ENCODE data around the gene ESF1.
"Not testable (repeated sequence)": the region's sequence is repeated elsewhere in the genome, so short reads cannot be mapped to it uniquely, and the experiment has no call there.

ESF1 gene

GRCh38 chr20:13739731-13740649 lies 44.7 kb downstream of the ESF1 start:
- no peak for DNase-seq (ENCODE audit: low spot score)

DNA sequence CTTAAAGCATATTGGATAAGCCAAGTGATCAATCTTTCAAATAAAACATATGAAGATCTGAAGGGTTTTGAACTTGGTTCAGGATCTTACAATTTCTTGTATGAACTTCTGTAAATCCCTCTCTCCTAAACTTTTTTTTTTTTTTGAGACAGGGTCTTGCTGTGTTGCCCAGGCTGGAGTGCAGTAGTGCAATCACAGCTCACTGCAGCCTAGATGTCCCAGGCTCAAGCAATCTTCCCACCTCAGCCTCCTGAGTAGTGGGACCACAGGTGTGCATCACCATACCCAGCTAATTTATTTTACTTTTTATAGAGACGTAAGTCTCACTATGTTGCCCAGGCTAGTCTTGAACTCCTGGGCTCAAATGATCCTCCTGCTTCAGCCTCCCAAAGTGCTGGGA lies 46.5 kb downstream of the ESF1 start:
- DNase-seq (ENCODE audit: low spot score) = not testable (repeated sequence)

DNA sequence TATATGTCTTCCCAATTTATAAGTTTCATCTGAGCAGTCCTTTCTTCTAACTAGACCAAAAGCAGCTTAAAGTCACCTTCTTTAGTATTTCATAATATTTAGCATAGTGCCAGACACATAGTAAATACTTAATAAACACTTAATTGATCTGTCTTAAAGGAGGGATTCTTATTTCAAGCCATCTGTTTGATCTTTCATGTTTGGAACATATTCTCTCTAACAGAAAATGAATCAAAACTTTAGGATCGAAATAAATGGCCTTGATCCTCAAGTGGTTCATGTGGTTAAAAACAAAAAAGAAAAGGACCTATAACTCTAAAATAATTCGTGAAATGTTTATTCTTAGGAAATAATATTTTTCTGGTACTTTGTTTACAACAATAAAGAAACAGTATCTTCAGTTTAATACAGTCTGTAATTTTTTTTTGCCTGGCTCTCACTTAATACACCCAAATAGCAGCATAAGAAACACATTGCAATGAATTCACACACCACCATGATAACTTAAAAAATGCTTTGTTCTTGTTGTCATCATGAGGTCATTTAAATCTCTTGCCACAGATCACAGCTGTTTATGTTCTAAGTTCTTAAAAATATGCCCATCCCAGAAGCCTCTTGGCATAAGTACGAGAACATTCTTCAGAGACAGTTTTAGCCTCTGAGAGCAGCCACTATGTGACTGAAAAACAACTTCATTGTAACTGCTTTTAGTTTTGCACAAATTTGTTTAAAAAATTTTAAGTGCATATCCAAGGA lies 48.1 kb downstream of the ESF1 start:
- DNase-seq (ENCODE audit: low spot score) = no peak

DNA sequence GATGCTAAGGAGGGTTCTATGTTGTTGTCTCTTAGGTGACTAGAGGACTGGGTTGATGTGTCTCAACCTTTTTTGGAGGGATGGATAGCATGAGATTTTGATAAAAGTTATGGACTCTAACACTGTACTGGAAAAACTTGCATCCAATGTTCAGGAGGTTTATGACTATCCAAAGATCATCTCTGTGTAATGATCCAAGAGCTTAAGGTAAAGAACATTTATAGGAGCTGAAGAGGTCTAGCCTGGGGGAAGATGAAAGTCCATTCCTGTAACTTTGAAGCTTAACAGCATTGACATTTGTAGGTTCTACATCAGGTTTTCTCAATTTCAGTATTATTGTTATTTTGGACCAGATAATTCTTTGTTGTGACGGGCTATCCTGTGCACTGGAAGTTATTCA lies 48.9 kb downstream of the ESF1 start:
- no peak for DNase-seq (ENCODE audit: low spot score)

DNA sequence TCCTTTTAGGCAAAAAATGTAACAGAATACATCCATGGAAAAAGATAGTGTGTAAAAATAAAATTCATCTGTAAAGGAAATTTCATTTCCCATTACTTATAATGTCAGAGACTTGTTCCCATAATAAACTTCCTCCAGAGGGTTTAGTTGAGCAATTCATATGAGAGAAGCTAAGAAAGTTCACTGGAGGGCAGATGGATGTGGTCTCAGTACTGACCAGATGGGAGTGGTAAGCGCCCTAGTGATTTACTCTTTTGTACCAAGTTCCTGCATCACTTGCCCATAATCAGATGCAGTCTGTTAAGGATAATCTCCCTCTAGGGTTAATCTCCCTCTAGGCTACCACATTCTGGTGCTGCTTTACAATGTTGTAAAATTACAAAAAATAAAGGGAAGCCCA lies 61.7 kb downstream of the ESF1 start:
- DNase-seq (ENCODE audit: low spot score) = no peak

- no peak for DNase-seq (ENCODE audit: low spot score)
These were observed 66.5 kb downstream of the ESF1 start for GRCh38 chr20:13718171-13718570.

DNA sequence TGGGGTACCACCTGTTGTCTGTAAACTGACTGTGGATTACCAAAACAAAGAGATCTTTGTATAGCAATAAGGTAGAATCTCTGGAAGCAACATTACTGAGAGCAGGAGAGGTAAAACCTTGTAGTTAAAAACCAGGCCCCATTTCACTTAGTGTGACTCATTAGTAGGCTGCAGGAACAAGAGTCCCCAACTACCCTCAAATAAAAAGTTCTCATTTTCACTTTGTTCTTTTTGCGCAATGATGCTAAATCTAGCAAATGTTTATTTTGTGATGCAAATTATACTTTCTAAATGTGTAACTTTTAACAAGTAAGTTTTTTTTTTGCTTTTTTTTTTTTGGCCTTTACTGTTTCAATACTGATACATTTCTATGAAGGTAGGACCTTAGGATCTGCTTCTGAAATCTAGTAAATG lies 67.1 kb downstream of the ESF1 start:
- DNase-seq (ENCODE audit: low spot score) = no peak

DNA sequence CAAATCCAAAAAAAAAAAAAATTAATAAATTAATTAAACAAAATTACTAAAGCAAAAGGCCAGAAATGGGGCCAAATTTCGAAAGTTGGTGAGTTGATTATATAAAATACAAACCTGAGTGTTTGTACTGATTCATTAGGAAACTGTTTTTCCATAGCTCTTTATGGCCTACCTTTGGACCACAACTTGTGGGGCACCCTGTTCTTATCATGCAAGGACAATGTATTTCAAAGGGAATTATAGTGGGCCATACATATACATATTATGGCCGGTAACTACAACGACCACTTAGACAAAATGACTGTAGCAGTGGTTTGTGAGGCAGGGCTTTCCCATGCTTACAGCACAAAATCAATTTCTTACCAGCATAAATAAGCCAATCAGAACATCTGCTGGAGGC lies 69.5 kb downstream of the ESF1 start:
- no peak for DNase-seq (ENCODE audit: low spot score)

DNA sequence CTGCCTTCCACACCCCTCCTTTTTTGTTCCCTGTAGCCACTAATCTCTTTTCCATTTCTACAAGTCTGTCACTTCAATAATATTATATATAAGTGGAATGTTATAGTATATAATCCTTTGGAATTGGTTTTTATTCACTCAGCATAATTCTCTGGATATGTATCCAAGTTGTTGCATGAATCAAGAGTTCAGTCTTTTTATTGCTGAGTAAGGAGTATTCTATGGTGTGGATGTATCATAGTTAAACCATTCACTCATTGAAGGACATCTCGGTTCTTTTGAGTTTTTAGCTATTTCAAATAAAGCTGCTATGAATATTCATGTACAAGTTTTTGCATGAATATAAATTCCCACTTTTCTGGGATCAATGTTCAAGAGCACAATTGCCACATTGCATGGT lies 76.5 kb downstream of the ESF1 start:
- no peak for DNase-seq (ENCODE audit: low spot score)

GRCh38 chr20:13703265-13703664 lies 81.5 kb downstream of the ESF1 start:
- DNase-seq (ENCODE audit: low spot score) = no peak

DNA sequence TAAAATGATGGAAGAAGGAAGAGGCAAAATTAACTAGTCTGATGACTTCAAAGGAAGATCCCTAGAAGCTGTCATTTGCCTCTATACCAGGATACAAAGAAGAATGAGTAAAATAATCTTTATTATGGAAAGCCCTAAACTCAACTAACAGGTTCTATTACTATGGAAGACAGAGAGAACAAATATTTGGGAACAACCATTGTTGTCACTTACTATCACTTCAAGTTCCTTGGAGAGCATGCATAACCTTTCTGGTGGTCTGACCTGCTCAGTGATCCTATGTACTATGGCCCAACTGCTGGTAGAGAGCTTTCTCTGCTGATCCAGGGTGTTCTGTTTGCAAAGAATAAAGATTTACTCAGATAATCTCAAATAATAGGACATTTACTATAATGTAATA lies 83.2 kb downstream of the ESF1 start:
- no peak for DNase-seq (ENCODE audit: low spot score)

DNA sequence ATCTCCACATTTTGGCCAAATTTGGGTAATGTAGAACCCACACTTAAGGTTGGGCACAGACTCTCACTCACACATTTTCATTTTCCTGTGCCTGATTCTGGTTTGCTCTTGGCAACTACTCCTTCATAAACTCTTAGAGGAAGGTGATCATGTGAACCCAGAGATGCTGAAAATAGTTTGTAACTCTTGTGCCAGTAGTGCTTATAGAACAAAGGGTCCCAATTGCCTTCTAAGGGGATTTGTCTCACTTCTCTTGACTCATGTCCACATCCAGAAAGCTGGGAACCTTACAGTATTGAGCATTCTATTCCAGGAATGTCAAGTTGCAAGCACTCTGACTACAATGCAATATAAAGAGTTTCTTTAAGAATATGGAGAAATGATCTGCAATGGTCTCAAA lies 84.0 kb downstream of the ESF1 start:
- DNase-seq (ENCODE audit: low spot score) = no peak

- DNase-seq (ENCODE audit: low spot score) = no peak
These were observed 90.1 kb downstream of the ESF1 start for GRCh38 chr20:13694420-13695150.

- DNase-seq (ENCODE audit: low spot score) = no peak
These were observed 91.7 kb downstream of the ESF1 start for GRCh38 chr20:13692802-13693736.

DNA sequence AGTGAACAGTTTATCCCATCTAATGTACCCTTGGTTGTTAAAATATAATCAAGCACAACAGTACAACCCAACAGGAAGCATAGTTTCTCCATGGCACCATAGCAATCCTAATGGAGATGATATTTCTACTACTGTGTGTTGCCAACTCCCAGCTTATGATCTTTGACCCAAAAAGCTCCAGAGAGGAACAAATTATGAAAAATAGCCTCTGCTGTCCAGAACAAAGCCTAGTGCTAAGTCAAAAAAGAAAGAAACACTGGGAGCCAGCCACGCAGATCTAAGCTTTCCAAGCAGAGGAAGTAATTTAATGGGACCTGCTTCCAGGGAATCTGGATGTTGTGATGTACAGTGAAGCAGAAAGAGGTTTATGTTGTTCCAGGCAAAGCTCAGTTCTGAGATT lies 93.8 kb downstream of the ESF1 start:
- DNase-seq (ENCODE audit: low spot score) = no peak

GRCh38 chr20:13687815-13688214 lies 96.9 kb downstream of the ESF1 start:
- no peak for DNase-seq (ENCODE audit: low spot score)

DNA sequence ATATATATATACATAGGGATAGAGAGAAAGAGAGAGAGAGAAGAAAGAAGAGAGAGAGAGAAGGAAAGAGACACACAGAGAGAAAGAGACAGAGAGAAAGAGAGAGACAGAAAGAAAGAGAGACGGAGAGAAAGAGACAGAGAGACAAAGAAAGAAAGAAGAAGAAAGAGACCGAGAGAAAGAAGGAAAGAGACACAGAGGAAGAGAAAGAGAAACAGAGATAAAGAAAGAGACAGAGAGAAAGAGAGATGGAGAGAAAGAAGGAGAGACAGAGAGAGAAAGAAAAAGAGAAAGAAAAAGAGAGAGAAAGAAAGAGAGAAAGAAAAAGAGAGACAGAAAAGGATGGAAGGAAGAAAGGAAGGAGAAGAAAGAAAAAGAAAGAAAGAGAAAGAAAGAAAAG lies 99.1 kb downstream of the ESF1 start:
- DNase-seq (ENCODE audit: low spot score) = no peak

GRCh38 chr20:13684566-13685222 lies 100.0 kb downstream of the ESF1 start:
- DNase-seq (ENCODE audit: low spot score) = no peak

DNA sequence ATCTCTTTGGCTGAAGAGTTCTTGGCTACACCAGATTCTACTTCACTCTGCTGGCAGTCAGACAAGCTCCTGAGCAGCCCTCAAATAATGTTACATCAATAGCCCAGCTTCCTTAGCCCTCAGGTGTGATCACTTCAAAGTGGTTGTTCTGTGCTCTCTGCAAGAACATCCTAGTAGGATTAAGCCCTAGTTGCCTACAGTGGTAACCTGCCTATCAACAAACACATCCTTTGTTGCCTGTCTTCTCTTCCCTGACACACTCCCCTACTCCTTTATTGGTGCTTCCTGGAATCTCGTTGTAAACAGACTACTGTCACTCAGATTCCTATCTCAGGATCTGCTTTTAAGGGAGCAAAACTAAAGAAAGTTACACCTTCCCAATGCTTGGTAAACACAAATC lies 100.9 kb downstream of the ESF1 start:
- no peak for DNase-seq (ENCODE audit: low spot score)

DNA sequence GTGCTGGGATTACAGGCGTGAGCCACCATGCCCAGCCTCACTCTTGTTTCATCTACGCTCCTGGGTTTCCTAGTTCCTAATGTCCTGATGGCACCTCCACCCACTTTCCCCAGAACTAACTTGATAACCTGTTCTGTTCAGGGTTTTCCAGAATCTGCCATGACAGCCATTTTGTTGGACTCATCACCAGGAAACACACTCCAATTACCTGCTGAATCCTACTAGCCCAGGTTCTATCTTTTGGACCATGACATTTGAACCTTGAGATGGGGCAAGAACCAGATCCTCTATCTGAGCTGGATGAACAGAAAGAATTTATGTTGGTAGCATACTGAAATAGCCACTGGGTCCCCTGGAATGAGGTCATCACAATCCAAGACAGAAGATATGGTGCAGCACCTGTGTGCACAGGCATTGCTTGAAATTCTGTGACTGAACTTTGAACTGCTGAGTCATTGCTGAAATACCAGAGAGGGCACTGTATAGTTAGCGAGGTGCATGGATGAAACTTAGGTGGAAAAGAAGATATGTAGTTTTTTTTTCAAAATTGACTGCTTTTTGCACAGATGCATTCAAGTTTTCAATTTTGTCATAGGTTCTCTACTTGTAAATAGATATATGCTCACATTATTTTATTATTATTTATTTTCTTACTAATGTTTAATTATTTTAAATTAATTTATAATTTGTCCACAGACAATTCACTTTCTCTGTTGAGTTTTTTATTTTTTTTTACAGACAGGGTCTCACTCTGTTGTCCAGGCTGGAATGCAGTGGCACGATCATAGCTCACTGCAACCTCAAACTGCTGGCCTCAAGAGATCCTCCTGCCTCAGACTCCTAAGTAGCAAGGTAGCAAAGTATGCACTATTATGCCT lies 103.2 kb downstream of the ESF1 start:
- DNase-seq (ENCODE audit: low spot score) = no peak
